A549 (cell line): ENCODE data around the gene CCDC54. TPM values are rescaled to one million over a fixed set of nuclear protein-coding genes. Genes with fewer than 3 reads are reported as not detected.

Experiments used
- ATAC-seq, 2 experiments: fragments of 200-7000 bp in 1 of 2; fragments of >200 bp in 1 of 2; cut with Nextera tagmentation in 1 of 2; cut with Tn5 transposase in 1 of 2; 3 replicates each; pipeline versions ENCODE4 v1.8.0 to v1.9.1; 2018 to 2020; ENCODE audit warnings: mild to moderate bottlenecking in 1 of 2, moderate library complexity in 1 of 2
- CTCF ChIA-PET: fragments of 300-600 bp; sonication (Branson Sonifier 250); formaldehyde crosslinking; extraction: SDS; loops from one replicate; lab custom pipeline; 2021; ENCODE audit warnings: antibody characterized with exemption, inconsistent platforms; lab: Yijun Ruan, JAX
- POLR2A ChIA-PET: fragments of 350-600 bp; formaldehyde crosslinking; extraction: SDS; loops from one replicate; lab custom pipeline; 2021; ENCODE audit warnings: antibody characterized with exemption, inconsistent platforms; lab: Yijun Ruan, JAX
- DNase-seq, 2 experiments: peaks; one replicate each; pipeline versions ENCODE4 v3.0.0 to v3.0.0-alpha.2; 2011 to 2016; ENCODE audit warnings: low read depth in 1 of 2, low spot score in 1 of 2
- FAIRE-seq: peaks from 2 replicates; lab custom pipeline; 2011; peaks lifted over from hg19 to GRCh38; lab: Jason Lieb, UNC
- H3K27ac ChIP-seq, 2 experiments: fragments of >200 bp; sonication (Bioruptor Twin); formaldehyde crosslinking; 3 replicates each; pipeline ENCODE4 v1.5.1; 2016 to 2017
- H3K4me1 ChIP-seq: fragments of >200 bp; sonication (Bioruptor Twin); formaldehyde crosslinking; 3 replicates; pipeline ENCODE4 v1.6.1; 2016
- H3K4me2 ChIP-seq: fragments of >200 bp; sonication (Bioruptor Twin); formaldehyde crosslinking; 3 replicates; pipeline ENCODE4 v1.6.1; 2016
- H3K4me3 ChIP-seq: fragments of >200 bp; sonication (Bioruptor Twin); formaldehyde crosslinking; 3 replicates; pipeline ENCODE4 v1.5.1; 2016
- H3K9me3 ChIP-seq: fragments of >200 bp; sonication (Bioruptor Twin); formaldehyde crosslinking; 3 replicates; pipeline ENCODE4 v1.6.1; 2016
- BHLHE40 ChIP-seq: IDR thresholded peaks from 2 replicates; pipeline ENCODE4 v1.6.1; 2012; ENCODE audit warnings: low read depth, low read length, inconsistent platforms
- CBX2 ChIP-seq: fragments of 200-600 bp; sonication (generic); IDR thresholded peaks from 2 replicates; pipeline ENCODE4 v1.6.1; 2016; ENCODE audit warnings: low read depth, mild to moderate bottlenecking, borderline replicate concordance
- CHD4 ChIP-seq: fragments of 200-600 bp; sonication (generic); IDR thresholded peaks from 2 replicates; pipeline ENCODE4 v1.6.1; 2016; ENCODE audit warnings: antibody characterized with exemption, mild to moderate bottlenecking, borderline replicate concordance
- EHMT2 ChIP-seq: fragments of 200-600 bp; sonication (generic); IDR thresholded peaks from 2 replicates; pipeline ENCODE4 v1.6.1; 2016; ENCODE audit warnings: antibody characterized with exemption, low read depth, mild to moderate bottlenecking, moderate library complexity
- FOXS1 ChIP-seq: fragments of 250-450 bp; sonication (Bioruptor Pico); IDR thresholded peaks from 2 replicates; pipeline ENCODE4 v1.5.0; 2020; ENCODE audit warnings: mild to moderate bottlenecking, moderate library complexity
- HOXB13 ChIP-seq: fragments of 250-450 bp; sonication (Bioruptor Pico); IDR thresholded peaks from 2 replicates; pipeline ENCODE4 v1.5.0; 2020; ENCODE audit warnings: low read depth, mild to moderate bottlenecking, moderate library complexity
- KDM5A ChIP-seq: fragments of 200-600 bp; sonication (generic); IDR thresholded peaks from 2 replicates; pipeline ENCODE4 v1.6.1; 2016; ENCODE audit warnings: antibody characterized with exemption, mild to moderate bottlenecking
- MAFK ChIP-seq: fragments of 450-650 bp; IDR thresholded peaks from 2 replicates; pipeline ENCODE4 v1.6.1; 2014; ENCODE audit not compliant: partially characterized antibody
- MAZ ChIP-seq: fragments of 150-350 bp; IDR thresholded peaks from 2 replicates; pipeline ENCODE4 v1.6.1; 2014; ENCODE audit warnings: antibody characterized with exemption, low read depth, low read length, borderline replicate concordance
- NPAS2 ChIP-seq: fragments of 250-450 bp; sonication (Bioruptor Pico); IDR thresholded peaks from 2 replicates; pipeline ENCODE4 v1.8.0; 2022; ENCODE audit warnings: mild to moderate bottlenecking, moderate library complexity, borderline replicate concordance
- NR3C1 ChIP-seq: fragments of >200 bp; sonication (Bioruptor Twin); formaldehyde crosslinking; IDR thresholded peaks from 3 replicates; pipeline ENCODE4 v1.6.1; 2017
- PHF8 ChIP-seq: fragments of 200-600 bp; sonication (generic); IDR thresholded peaks from 2 replicates; pipeline ENCODE4 v1.6.1; 2016; ENCODE audit warnings: low read depth, mild to moderate bottlenecking, antibody characterized with exemption, moderate library complexity, borderline replicate concordance
- RCOR1 ChIP-seq: fragments of 150-350 bp; IDR thresholded peaks from 2 replicates; pipeline ENCODE4 v1.6.1; 2014; ENCODE audit warnings: antibody characterized with exemption, low read length, low read depth
- RFX5 ChIP-seq: fragments of 450-650 bp; IDR thresholded peaks from 2 replicates; pipeline ENCODE4 v1.7.1; 2014; ENCODE audit warnings: antibody characterized with exemption, mild to moderate bottlenecking, moderate library complexity
- SREBF2 ChIP-seq: fragments of 450-650 bp; IDR thresholded peaks from 2 replicates; pipeline ENCODE4 v1.6.1; 2014; ENCODE audit warnings: mild to moderate bottlenecking, moderate library complexity
- USF2 ChIP-seq: fragments of 450-650 bp; IDR thresholded peaks from 2 replicates; pipeline ENCODE4 v1.6.1; 2014; ENCODE audit warnings: antibody characterized with exemption
- ZNF302 ChIP-seq: fragments of 250-450 bp; sonication (Bioruptor Pico); IDR thresholded peaks from 2 replicates; pipeline ENCODE4 v1.9.0; 2021; ENCODE audit warnings: inconsistent platforms, mild to moderate bottlenecking, moderate library complexity
- ZSCAN20 ChIP-seq: fragments of 250-450 bp; sonication (Bioruptor Pico); IDR thresholded peaks from 2 replicates; pipeline ENCODE4 v1.8.0; 2022; ENCODE audit warnings: mild to moderate bottlenecking, moderate library complexity
- WGBS: methylation state at CpG from one replicate; pipeline ENCODE4 v1.1.6; 2017; ENCODE audit errors: missing lambda C conversion rate; 5-methylcytosine and 5-hydroxymethylcytosine counted together
- polyA plus RNA-seq, 4 experiments: library from polyadenylated mRNA; depleted of rRNA in 3 of 4; stranded (reverse); fragments of >200 nt; fragmentation: RNase III in 1 of 4; extraction: RNeasy Plus Mini Kit Qiagen cat#74134 plus additional on column Dnase treatment in 1 of 4; gene quantifications; 2 replicates in 3 of 4; 3 replicates in 1 of 4; pipeline ENCODE4 v1.2.3, GENCODE V29; 2011 to 2017
- TF ChIP-seq, protein P1 (sequence below): fragments of 150-350 bp; IDR thresholded peaks from 2 replicates; pipeline ENCODE4 v1.6.1; 2014; ENCODE audit warnings: low read depth, mild to moderate bottlenecking, low read length
- TF ChIP-seq, protein P2 (sequence below): fragments of 200-600 bp; sonication (generic); IDR thresholded peaks from 2 replicates; pipeline ENCODE4 v1.6.1; 2016; ENCODE audit warnings: antibody characterized with exemption, mild to moderate bottlenecking, moderate library complexity
- TF ChIP-seq, protein P3 (sequence below): fragments of >200 bp; sonication (Bioruptor Twin); formaldehyde crosslinking; IDR thresholded peaks from 3 replicates; pipeline ENCODE4 v1.5.1; 2016
- TF ChIP-seq, protein P4 (sequence below): IDR thresholded peaks from 2 replicates; pipeline ENCODE4 v1.6.1; 2012; ENCODE audit warnings: low read depth, borderline replicate concordance

The CCDC54 gene
- polyA plus RNA-seq, 2 of the 4 experiments (the other 2 are of a cell fraction) = not detected

DNA sequence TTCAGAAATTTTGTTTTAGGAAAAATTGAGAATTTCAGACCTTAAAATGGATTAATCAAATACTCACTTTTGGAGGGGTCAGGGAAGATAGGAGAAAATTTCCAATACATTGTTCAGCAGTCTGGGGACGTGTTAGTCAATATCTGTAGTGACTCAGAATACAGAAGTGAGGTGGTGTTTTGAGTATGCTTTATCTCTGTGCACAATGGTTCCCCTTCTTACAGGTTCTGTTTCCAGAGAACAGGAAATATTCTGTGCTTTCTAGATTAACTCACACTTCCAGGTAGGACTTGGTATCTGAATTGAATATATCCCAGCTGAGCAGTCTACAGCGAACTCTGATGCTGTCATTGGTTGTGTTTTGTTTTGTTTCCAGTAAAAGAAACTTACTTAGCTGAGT, 30.7 kb upstream of the CCDC54 start:
- Histone ChIP-seq H3K27ac (no peak overlapping the region), H3K9me3 (no peaks in the 10 kb centered on the region), H3K4me3 (no peak overlapping the region), H3K4me2 (no peak overlapping the region), H3K4me1 (no peaks in the 10 kb centered on the region)
- no peak for DNase-seq
- 31% methylated on average over 2 of the region's 2 CpGs for WGBS
- no peak for ATAC-seq
- POLR2A ChIA-PET = no interaction called here
- TF ChIP-seq RCOR1 = no peak
- no peak for TF ChIP-seq RFX5
- TF ChIP-seq NPAS2 (CRISPR knock-in tag) = no peak
- TF ChIP-seq, protein P1, sequence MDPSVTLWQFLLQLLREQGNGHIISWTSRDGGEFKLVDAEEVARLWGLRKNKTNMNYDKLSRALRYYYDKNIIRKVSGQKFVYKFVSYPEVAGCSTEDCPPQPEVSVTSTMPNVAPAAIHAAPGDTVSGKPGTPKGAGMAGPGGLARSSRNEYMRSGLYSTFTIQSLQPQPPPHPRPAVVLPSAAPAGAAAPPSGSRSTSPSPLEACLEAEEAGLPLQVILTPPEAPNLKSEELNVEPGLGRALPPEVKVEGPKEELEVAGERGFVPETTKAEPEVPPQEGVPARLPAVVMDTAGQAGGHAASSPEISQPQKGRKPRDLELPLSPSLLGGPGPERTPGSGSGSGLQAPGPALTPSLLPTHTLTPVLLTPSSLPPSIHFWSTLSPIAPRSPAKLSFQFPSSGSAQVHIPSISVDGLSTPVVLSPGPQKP = no peak
- TF ChIP-seq HOXB13 (CRISPR knock-in tag) = no peak
- TF ChIP-seq PHF8 = no peak
- no peak for TF ChIP-seq USF2
- TF ChIP-seq, protein P2, sequence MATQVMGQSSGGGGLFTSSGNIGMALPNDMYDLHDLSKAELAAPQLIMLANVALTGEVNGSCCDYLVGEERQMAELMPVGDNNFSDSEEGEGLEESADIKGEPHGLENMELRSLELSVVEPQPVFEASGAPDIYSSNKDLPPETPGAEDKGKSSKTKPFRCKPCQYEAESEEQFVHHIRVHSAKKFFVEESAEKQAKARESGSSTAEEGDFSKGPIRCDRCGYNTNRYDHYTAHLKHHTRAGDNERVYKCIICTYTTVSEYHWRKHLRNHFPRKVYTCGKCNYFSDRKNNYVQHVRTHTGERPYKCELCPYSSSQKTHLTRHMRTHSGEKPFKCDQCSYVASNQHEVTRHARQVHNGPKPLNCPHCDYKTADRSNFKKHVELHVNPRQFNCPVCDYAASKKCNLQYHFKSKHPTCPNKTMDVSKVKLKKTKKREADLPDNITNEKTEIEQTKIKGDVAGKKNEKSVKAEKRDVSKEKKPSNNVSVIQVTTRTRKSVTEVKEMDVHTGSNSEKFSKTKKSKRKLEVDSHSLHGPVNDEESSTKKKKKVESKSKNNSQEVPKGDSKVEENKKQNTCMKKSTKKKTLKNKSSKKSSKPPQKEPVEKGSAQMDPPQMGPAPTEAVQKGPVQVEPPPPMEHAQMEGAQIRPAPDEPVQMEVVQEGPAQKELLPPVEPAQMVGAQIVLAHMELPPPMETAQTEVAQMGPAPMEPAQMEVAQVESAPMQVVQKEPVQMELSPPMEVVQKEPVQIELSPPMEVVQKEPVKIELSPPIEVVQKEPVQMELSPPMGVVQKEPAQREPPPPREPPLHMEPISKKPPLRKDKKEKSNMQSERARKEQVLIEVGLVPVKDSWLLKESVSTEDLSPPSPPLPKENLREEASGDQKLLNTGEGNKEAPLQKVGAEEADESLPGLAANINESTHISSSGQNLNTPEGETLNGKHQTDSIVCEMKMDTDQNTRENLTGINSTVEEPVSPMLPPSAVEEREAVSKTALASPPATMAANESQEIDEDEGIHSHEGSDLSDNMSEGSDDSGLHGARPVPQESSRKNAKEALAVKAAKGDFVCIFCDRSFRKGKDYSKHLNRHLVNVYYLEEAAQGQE = no peak
- no peak for TF ChIP-seq CBX2
- no peak for TF ChIP-seq ZSCAN20 (CRISPR knock-in tag)
- TF ChIP-seq BHLHE40 = no peak
- TF ChIP-seq MAZ = no peak
- TF ChIP-seq, protein P3, sequence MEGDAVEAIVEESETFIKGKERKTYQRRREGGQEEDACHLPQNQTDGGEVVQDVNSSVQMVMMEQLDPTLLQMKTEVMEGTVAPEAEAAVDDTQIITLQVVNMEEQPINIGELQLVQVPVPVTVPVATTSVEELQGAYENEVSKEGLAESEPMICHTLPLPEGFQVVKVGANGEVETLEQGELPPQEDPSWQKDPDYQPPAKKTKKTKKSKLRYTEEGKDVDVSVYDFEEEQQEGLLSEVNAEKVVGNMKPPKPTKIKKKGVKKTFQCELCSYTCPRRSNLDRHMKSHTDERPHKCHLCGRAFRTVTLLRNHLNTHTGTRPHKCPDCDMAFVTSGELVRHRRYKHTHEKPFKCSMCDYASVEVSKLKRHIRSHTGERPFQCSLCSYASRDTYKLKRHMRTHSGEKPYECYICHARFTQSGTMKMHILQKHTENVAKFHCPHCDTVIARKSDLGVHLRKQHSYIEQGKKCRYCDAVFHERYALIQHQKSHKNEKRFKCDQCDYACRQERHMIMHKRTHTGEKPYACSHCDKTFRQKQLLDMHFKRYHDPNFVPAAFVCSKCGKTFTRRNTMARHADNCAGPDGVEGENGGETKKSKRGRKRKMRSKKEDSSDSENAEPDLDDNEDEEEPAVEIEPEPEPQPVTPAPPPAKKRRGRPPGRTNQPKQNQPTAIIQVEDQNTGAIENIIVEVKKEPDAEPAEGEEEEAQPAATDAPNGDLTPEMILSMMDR = no peak
- no peak for TF ChIP-seq SREBF2
- TF ChIP-seq FOXS1 = no peak
- TF ChIP-seq, protein P4, sequence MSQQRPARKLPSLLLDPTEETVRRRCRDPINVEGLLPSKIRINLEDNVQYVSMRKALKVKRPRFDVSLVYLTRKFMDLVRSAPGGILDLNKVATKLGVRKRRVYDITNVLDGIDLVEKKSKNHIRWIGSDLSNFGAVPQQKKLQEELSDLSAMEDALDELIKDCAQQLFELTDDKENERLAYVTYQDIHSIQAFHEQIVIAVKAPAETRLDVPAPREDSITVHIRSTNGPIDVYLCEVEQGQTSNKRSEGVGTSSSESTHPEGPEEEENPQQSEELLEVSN = no peak
- TF ChIP-seq EHMT2 = no peak
- TF ChIP-seq ZNF302 = no peak
- TF ChIP-seq NR3C1 = no peak
- no peak for FAIRE-seq
- CTCF ChIA-PET = interaction anchor here (1.0 to 1.3 kb wide), 2 partner anchors 22 to 75 kb away, joined by 3 to 4 read pairs; no protein-coding TSS in a partner anchor

DNA sequence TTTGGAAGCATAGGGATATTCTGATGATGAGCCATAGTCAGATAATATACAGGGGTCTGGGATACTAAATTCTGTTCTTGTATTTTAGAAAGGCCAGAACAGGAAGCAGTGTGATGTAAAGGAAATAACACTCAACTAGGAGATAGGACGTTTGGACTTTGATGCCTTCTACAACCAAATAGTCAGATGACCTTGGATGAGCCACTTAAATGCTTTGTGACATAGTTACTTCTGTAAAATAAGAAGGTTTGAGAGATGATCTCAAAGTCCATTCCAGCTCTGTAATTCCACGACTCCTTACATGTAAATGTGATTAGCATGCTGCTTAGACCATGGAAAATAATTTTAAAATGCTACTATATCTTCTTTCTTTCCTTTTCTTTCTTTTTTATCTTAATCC, 29.5 kb upstream of the CCDC54 start:
- 12% methylated on average over 2 of the region's 2 CpGs for WGBS
- Histone ChIP-seq H3K9me3 (no peaks in the 10 kb centered on the region), H3K4me2 (no peak overlapping the region)
- peak in 1 of 2 experiments; percentile 4 for DNase-seq
- ATAC-seq = no peak
- TF ChIP-seq MAFK = no peak
- no peak for TF ChIP-seq SREBF2
- no peak for TF ChIP-seq ZNF302
- TF ChIP-seq CHD4 = no peak
- TF ChIP-seq KDM5A = no peak
- TF ChIP-seq, all 56 proteins: peak for 0
- no peak for FAIRE-seq
- H3K4me1 ChIP-seq = no peaks in the 10 kb centered on the region
- no peak overlapping the region for H3K4me3 ChIP-seq
- ChIA-PET CTCF (no interaction called here), POLR2A (no interaction called here)
- H3K27ac ChIP-seq = no peak overlapping the region
